ENCODE data around the gene DOC2B.

DNA sequence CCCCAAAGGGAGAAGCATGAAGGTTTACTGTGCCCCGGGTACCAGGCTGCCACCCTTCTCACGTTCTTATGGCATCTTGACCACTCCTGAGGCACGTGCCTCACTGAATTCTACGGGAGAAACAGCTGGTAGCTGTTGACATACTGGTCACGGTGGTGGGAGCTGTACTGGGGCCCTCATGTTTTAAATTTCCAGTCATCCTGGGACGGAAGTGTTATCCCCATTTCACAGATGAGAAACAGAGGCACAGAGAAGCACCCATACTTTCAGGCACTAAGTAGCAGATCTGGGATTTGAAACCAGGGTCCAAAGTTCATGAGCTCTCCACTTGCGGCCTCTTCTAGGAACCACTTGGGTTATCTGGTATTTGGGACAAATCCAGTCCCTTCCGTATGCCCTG is 26.3 kb upstream of the DOC2B start:
- no peak for TF ChIP-seq POLR2AphosphoS5 (IDR thresholded peaks at IDR 0.05; ENCODE audit: low read depth)
- TF ChIP-seq, protein P1, sequence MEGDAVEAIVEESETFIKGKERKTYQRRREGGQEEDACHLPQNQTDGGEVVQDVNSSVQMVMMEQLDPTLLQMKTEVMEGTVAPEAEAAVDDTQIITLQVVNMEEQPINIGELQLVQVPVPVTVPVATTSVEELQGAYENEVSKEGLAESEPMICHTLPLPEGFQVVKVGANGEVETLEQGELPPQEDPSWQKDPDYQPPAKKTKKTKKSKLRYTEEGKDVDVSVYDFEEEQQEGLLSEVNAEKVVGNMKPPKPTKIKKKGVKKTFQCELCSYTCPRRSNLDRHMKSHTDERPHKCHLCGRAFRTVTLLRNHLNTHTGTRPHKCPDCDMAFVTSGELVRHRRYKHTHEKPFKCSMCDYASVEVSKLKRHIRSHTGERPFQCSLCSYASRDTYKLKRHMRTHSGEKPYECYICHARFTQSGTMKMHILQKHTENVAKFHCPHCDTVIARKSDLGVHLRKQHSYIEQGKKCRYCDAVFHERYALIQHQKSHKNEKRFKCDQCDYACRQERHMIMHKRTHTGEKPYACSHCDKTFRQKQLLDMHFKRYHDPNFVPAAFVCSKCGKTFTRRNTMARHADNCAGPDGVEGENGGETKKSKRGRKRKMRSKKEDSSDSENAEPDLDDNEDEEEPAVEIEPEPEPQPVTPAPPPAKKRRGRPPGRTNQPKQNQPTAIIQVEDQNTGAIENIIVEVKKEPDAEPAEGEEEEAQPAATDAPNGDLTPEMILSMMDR (conservative IDR thresholded peaks at IDR 0.05; ENCODE audit: low read depth in 2 of 2): no peak
- no peak for TF ChIP-seq JUNB (IDR thresholded peaks at IDR 0.05; ENCODE audit: unreplicated experiment)
- no peak for TF ChIP-seq EZH2phosphoT487 (IDR thresholded peaks at IDR 0.05; ENCODE audit: unreplicated experiment)
- TF ChIP-seq EZH2 (IDR thresholded peaks at IDR 0.05; ENCODE audit: low read depth, unreplicated experiment): no peak

Measured in GM23338 (cell line).